Hepatocyte (in vitro differentiated cells): Measurements from ENCODE around the gene CREB5.

Experiments
- EZH2 ChIP-seq: fragments of 200-600 bp; sonication (generic); IDR thresholded peaks from 2 replicates; pipeline ENCODE4 v1.6.1; 2016; ENCODE audit warnings: antibody characterized with exemption, mild to moderate bottlenecking, borderline replicate concordance
- EZH2phosphoT487 ChIP-seq: fragments of 200-600 bp; sonication (generic); IDR thresholded peaks from one replicate; pipeline ENCODE4 v1.6.1; 2018; ENCODE audit warnings: antibody characterized with exemption, mild to moderate bottlenecking, low read depth, moderate library complexity; ENCODE audit not compliant: unreplicated experiment, severe bottlenecking
- TF ChIP-seq, protein P1 (sequence below): fragments of 200-600 bp; sonication (generic); IDR thresholded peaks from 2 replicates; pipeline ENCODE4 v1.5.1; 2016; ENCODE audit warnings: antibody characterized with exemption, mild to moderate bottlenecking; ENCODE audit not compliant: poor library complexity

DNA sequence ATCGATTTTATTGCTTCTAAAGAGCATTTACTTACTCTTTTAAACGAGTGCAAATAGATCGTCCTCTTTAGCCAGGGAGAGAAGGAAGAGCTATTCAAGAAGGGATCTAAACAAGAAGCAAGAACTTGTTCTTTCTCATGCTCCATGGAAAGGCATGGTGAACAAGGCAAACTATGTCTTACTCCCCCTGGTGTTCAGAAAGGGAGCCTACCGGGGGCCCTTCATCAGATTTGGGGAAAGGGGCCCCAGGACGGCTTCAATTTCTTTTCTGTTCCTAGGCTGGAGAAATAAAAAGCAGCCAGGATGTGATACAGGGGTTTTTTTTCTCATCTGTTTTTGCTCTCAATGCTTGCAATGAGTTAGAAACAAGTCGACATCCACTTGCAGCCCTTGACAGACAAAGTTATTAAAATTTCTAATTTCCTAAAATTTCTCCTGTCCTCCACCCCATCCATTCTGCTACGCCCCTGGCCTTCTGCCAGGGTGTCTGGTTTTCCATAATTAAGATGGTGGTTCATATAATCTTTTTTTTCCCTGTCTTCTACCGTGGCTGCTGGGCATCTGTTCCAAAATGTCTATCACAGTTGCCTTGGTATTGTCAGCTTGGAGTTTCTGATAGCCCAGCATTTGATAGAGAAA lies 214.4 kb downstream of the CREB5 start:
- TF ChIP-seq, protein P1, sequence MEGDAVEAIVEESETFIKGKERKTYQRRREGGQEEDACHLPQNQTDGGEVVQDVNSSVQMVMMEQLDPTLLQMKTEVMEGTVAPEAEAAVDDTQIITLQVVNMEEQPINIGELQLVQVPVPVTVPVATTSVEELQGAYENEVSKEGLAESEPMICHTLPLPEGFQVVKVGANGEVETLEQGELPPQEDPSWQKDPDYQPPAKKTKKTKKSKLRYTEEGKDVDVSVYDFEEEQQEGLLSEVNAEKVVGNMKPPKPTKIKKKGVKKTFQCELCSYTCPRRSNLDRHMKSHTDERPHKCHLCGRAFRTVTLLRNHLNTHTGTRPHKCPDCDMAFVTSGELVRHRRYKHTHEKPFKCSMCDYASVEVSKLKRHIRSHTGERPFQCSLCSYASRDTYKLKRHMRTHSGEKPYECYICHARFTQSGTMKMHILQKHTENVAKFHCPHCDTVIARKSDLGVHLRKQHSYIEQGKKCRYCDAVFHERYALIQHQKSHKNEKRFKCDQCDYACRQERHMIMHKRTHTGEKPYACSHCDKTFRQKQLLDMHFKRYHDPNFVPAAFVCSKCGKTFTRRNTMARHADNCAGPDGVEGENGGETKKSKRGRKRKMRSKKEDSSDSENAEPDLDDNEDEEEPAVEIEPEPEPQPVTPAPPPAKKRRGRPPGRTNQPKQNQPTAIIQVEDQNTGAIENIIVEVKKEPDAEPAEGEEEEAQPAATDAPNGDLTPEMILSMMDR: peak; percentile 57
- TF ChIP-seq EZH2 (no peak), EZH2phosphoT487 (no peak)
